B cell (primary cell): ENCODE data around the gene SERINC1.

Experiments
- CTCF ChIP-seq: fragments of 200-600 bp; IDR thresholded peaks from one replicate; pipeline ENCODE4 v1.8.0; 2022; ENCODE audit warnings: antibody characterized with exemption, mild to moderate bottlenecking
- EZH2 ChIP-seq: IDR thresholded peaks from 2 replicates; pipeline ENCODE4 v1.6.1; 2012; ENCODE audit warnings: borderline replicate concordance, low read depth, mild to moderate bottlenecking, moderate library complexity, low read length; ENCODE audit not compliant: insufficient read depth, poor library complexity, severe bottlenecking

DNA sequence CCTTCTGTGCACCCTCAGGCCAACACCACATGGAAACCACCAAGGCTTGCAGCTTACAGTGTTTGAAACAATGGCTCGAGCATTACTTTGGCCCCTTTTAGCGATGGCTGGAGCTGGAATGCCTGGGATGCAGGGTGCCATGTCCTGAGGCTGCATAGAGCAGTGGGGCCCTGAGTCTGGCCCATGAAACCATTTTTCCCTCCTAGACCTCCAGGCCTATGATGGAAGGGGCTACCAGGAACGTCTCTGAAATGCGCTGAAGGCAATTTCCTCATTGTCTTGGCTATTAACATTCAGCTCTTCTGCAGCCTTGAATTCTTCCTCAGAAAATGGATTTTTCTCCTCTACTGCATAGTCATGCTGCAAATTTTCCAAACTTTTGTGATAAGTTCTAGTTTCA is 29.9 kb upstream of the SERINC1 start:
- no peak for TF ChIP-seq CTCF
- TF ChIP-seq EZH2: no peak
